HCT116 (cell line): ENCODE data around the gene MATN3.

Experiments used
- ATF3 ChIP-seq: IDR thresholded peaks from 2 replicates; pipeline ENCODE4 v1.6.1; 2012
- CEBPB ChIP-seq: IDR thresholded peaks from 2 replicates; pipeline ENCODE4 v1.6.1; 2012; ENCODE audit warnings: low read depth
- CTCF ChIP-seq, 3 experiments: fragments of 200-600 bp in 1 of 3; sonication (generic) in 1 of 3; IDR thresholded peaks in 2 of 3; conservative IDR thresholded peaks in 1 of 3; 2 replicates each; pipeline ENCODE4 v1.5.1; 2012 to 2017; ENCODE audit warnings: low read depth in 2 of 3, low read length in 2 of 3, antibody characterized with exemption in 1 of 3, borderline replicate concordance in 1 of 3, control low read depth in 1 of 3, mild to moderate bottlenecking in 1 of 3, mixed read lengths in 1 of 3, mixed run types in 1 of 3, moderate library complexity in 1 of 3; ENCODE audit not compliant: insufficient read depth in 1 of 3
- ELF1 ChIP-seq: IDR thresholded peaks from 2 replicates; pipeline ENCODE4 v1.6.1; 2012; ENCODE audit warnings: low read depth, borderline replicate concordance
- EZH2 ChIP-seq: fragments of 200-600 bp; sonication (generic); IDR thresholded peaks from 2 replicates; pipeline ENCODE4 v1.6.1; 2017; ENCODE audit warnings: antibody characterized with exemption, mixed run types
- JUND ChIP-seq: IDR thresholded peaks from 2 replicates; pipeline ENCODE4 v1.6.1; 2012
- POLR2A ChIP-seq: IDR thresholded peaks from 2 replicates; pipeline ENCODE4 v1.7.0; 2011; ENCODE audit warnings: borderline replicate concordance; ENCODE audit not compliant: insufficient read depth, insufficient read length; ENCODE audit errors: extremely low read depth
- POLR2AphosphoS5 ChIP-seq: IDR thresholded peaks from 2 replicates; pipeline ENCODE4 v1.6.1; 2011; ENCODE audit warnings: mild to moderate bottlenecking, low read depth, low read length, moderate library complexity
- RAD21 ChIP-seq: IDR thresholded peaks from 2 replicates; pipeline ENCODE4 v1.6.1; 2012; ENCODE audit warnings: low read depth, mild to moderate bottlenecking
- REST ChIP-seq: IDR thresholded peaks from 2 replicates; pipeline ENCODE4 v1.6.1; 2012; ENCODE audit warnings: low read depth
- ZBTB33 ChIP-seq: IDR thresholded peaks from 2 replicates; pipeline ENCODE4 v1.6.1; 2011; ENCODE audit warnings: mild to moderate bottlenecking, low read length, moderate library complexity; ENCODE audit not compliant: insufficient replicate concordance; ENCODE audit errors: extremely low read depth

- TF ChIP-seq CTCF (IDR thresholded peaks at IDR 0.05 in 2 of 3, conservative IDR thresholded peaks at IDR 0.05 in 1 of 3; ENCODE audit: borderline replicate concordance in 1 of 3, insufficient read depth in 1 of 3, low read depth in 2 of 3, low read length in 2 of 3) (no peak), POLR2AphosphoS5 (no peak), CEBPB (no peak), POLR2A (no peak), EZH2 (no peak), RAD21 (no peak), REST (no peak), JUND (no peak), ZBTB33 (no peak), ATF3 (no peak), ELF1 (no peak)
These were observed 20.6 kb downstream of the MATN3 start for GRCh38 chr2:19991895-19992294.
